Spleen (tissue), 7 donors: ENCODE data around the gene RAPH1.

Experiments used
- CTCF ChIP-seq, 11 experiments: fragments of 200-600 bp in 7 of 11; fragments of 450-650 bp in 4 of 11; sonication (generic) in 4 of 11; IDR thresholded peaks in 8 of 11; conservative IDR thresholded peaks in 3 of 11; 1 replicate in 7 of 11; 2 replicates in 4 of 11; pipeline versions ENCODE4 v1.4.0 to v1.8.0; 2016 to 2021; ENCODE audit warnings: antibody characterized with exemption in 11 of 11, inconsistent platforms in 4 of 11, mild to moderate bottlenecking in 1 of 11
- POLR2A ChIP-seq, 3 donors: fragments of 450-650 bp; IDR thresholded peaks; one replicate each; pipeline ENCODE4 v1.5.1; 2017; ENCODE audit warnings: antibody characterized with exemption in 3 of 3, mild to moderate bottlenecking in 1 of 3
- donor health status: DM: no; HTN: no; CAD: no; lungs with moderate emphysema.
- donor health status: DM: no; HTN: no; CAD: no.
- donor health status: DM: no; HTN: no; CAD: no.

DNA sequence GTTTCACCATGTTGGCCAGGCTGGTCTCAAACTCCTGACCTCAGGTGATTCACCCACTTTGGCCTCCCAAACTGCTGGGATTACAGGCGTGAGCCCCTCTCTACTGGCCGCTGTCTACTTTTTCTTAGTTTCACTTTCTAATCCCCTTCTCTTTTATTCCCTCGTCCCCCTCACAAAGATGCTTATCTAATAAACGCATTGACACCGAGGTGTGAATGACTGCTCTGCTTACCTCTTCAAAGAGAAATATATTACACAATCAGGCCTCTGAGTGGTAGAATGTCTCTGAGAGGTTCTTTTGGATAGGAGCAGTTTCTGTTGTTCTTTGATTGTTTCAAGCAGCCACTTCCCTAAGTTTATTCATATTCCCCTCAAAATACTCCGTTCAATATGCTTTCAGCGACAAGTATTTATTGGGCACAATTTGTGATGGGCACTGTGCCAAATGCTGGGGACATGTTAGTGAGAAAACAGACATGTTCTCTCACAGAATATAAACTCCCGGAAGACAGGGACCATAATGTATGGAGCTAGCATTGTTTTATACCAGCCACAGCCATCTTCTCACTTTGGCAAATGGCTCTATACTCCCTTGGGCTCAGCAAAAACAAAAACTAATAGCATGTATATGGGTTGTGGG, 34.7 kb upstream of the RAPH1 start:
- no peak for TF ChIP-seq POLR2A (IDR thresholded peaks at IDR 0.05)
- no peak for TF ChIP-seq CTCF (IDR thresholded peaks at IDR 0.05 in 8 of 11, conservative IDR thresholded peaks at IDR 0.05 in 3 of 11)
